A549 (cell line): ENCODE results near the gene IGF2BP3. TPM values are rescaled to one million over a fixed set of nuclear protein-coding genes. Genes with fewer than 3 reads are reported as not detected.

Source experiments
- CBX2 ChIP-seq: fragments of 200-600 bp; sonication (generic); IDR thresholded peaks from 2 replicates; pipeline ENCODE4 v1.6.1; 2016; ENCODE audit warnings: low read depth, mild to moderate bottlenecking, borderline replicate concordance
- CEBPB ChIP-seq, 2 experiments: fragments of >200 bp in 1 of 2; sonication (Bioruptor Twin) in 1 of 2; formaldehyde crosslinking in 1 of 2; IDR thresholded peaks; 2 replicates each; pipeline ENCODE4 v1.6.1; 2012 to 2016
- CHD2 ChIP-seq: fragments of 150-350 bp; IDR thresholded peaks from 2 replicates; pipeline ENCODE4 v1.6.1; 2014; ENCODE audit warnings: low read length; ENCODE audit not compliant: partially characterized antibody
- CHD4 ChIP-seq: fragments of 200-600 bp; sonication (generic); IDR thresholded peaks from 2 replicates; pipeline ENCODE4 v1.6.1; 2016; ENCODE audit warnings: antibody characterized with exemption, mild to moderate bottlenecking, borderline replicate concordance
- CTCF ChIP-seq: fragments of >200 bp; sonication (Bioruptor Twin); formaldehyde crosslinking; IDR thresholded peaks from 3 replicates; pipeline ENCODE4 v1.5.1; 2016
- E2F6 ChIP-seq: IDR thresholded peaks from 2 replicates; pipeline ENCODE4 v1.6.1; 2012; ENCODE audit warnings: low read depth, borderline replicate concordance
- EHF ChIP-seq: fragments of 250-450 bp; sonication (Bioruptor Pico); IDR thresholded peaks from 2 replicates; pipeline ENCODE4 v1.5.0; 2020; ENCODE audit warnings: mild to moderate bottlenecking
- EHMT2 ChIP-seq: fragments of 200-600 bp; sonication (generic); IDR thresholded peaks from 2 replicates; pipeline ENCODE4 v1.6.1; 2016; ENCODE audit warnings: antibody characterized with exemption, low read depth, mild to moderate bottlenecking, moderate library complexity
- FOSL2 ChIP-seq, 2 experiments: fragments of 450-650 bp in 1 of 2; fragments of >200 bp in 1 of 2; sonication (Bioruptor Twin) in 1 of 2; formaldehyde crosslinking; IDR thresholded peaks; 2 replicates each; pipeline versions ENCODE4 v1.5.0 to v1.6.1; 2016 to 2020; ENCODE audit warnings: mild to moderate bottlenecking in 1 of 2, moderate library complexity in 1 of 2
- GATA3 ChIP-seq: IDR thresholded peaks from 2 replicates; pipeline ENCODE4 v1.6.1; 2012; ENCODE audit warnings: borderline replicate concordance
- HMGXB4 ChIP-seq: fragments of 250-450 bp; sonication (Bioruptor Pico); IDR thresholded peaks from 2 replicates; pipeline ENCODE4 v1.5.0; 2021; ENCODE audit warnings: mild to moderate bottlenecking, moderate library complexity, borderline replicate concordance
- HOXB5 ChIP-seq: fragments of 250-450 bp; sonication (Bioruptor Pico); IDR thresholded peaks from 2 replicates; pipeline ENCODE4 v1.5.0; 2020; ENCODE audit warnings: mild to moderate bottlenecking, moderate library complexity
- JUN ChIP-seq, 2 experiments: fragments of >200 bp; sonication (Bioruptor Twin); formaldehyde crosslinking; IDR thresholded peaks; 2 replicates in 1 of 2; 3 replicates in 1 of 2; pipeline ENCODE4 v1.6.1; 2016 to 2017
- JUNB ChIP-seq: fragments of >200 bp; sonication (Bioruptor Twin); formaldehyde crosslinking; IDR thresholded peaks from 2 replicates; pipeline ENCODE4 v1.6.1; 2016
- KDM1A ChIP-seq: fragments of 200-600 bp; sonication (generic); IDR thresholded peaks from 2 replicates; pipeline ENCODE4 v1.6.1; 2016; ENCODE audit warnings: low read depth, mild to moderate bottlenecking
- KDM5A ChIP-seq: fragments of 200-600 bp; sonication (generic); IDR thresholded peaks from 2 replicates; pipeline ENCODE4 v1.6.1; 2016; ENCODE audit warnings: antibody characterized with exemption, mild to moderate bottlenecking
- MAFK ChIP-seq: fragments of 450-650 bp; IDR thresholded peaks from 2 replicates; pipeline ENCODE4 v1.6.1; 2014; ENCODE audit not compliant: partially characterized antibody
- MAX ChIP-seq: IDR thresholded peaks from 2 replicates; pipeline ENCODE4 v1.6.1; 2012
- MAZ ChIP-seq: fragments of 150-350 bp; IDR thresholded peaks from 2 replicates; pipeline ENCODE4 v1.6.1; 2014; ENCODE audit warnings: antibody characterized with exemption, low read depth, low read length, borderline replicate concordance
- MYC ChIP-seq: IDR thresholded peaks from 2 replicates; pipeline ENCODE4 v1.6.1; 2012; ENCODE audit warnings: mild to moderate bottlenecking, inconsistent platforms, low read length, improper control_type of control experiment, borderline replicate concordance
- NFE2L2 ChIP-seq: fragments of 150-350 bp; conservative IDR thresholded peaks from 2 replicates; pipeline ENCODE4 v1.6.1; 2014; ENCODE audit warnings: low read length
- NR3C1 ChIP-seq: fragments of >200 bp; sonication (Bioruptor Twin); formaldehyde crosslinking; IDR thresholded peaks from 3 replicates; pipeline ENCODE4 v1.6.1; 2017
- PBX3 ChIP-seq: IDR thresholded peaks from 2 replicates; pipeline ENCODE4 v1.6.1; 2012
- PHF8 ChIP-seq: fragments of 200-600 bp; sonication (generic); IDR thresholded peaks from 2 replicates; pipeline ENCODE4 v1.6.1; 2016; ENCODE audit warnings: low read depth, mild to moderate bottlenecking, antibody characterized with exemption, moderate library complexity, borderline replicate concordance
- POLR2A ChIP-seq: IDR thresholded peaks from 2 replicates; pipeline ENCODE4 v1.6.1; 2012; ENCODE audit warnings: mild to moderate bottlenecking, low read length
- RAD21 ChIP-seq, 2 experiments: fragments of >200 bp in 1 of 2; sonication (Bioruptor Twin) in 1 of 2; formaldehyde crosslinking in 1 of 2; IDR thresholded peaks in 1 of 2; conservative IDR thresholded peaks in 1 of 2; 2 replicates in 1 of 2; 3 replicates in 1 of 2; pipeline ENCODE4 v1.6.1; 2012 to 2018; ENCODE audit warnings: inconsistent platforms in 1 of 2
- RARB ChIP-seq: fragments of 250-450 bp; sonication (Bioruptor Pico); IDR thresholded peaks from 2 replicates; pipeline ENCODE4 v1.8.0; 2021; ENCODE audit warnings: mild to moderate bottlenecking, moderate library complexity
- RCOR1 ChIP-seq: fragments of 150-350 bp; IDR thresholded peaks from 2 replicates; pipeline ENCODE4 v1.6.1; 2014; ENCODE audit warnings: antibody characterized with exemption, low read length, low read depth
- RFX5 ChIP-seq: fragments of 450-650 bp; IDR thresholded peaks from 2 replicates; pipeline ENCODE4 v1.7.1; 2014; ENCODE audit warnings: antibody characterized with exemption, mild to moderate bottlenecking, moderate library complexity
- SREBF2 ChIP-seq: fragments of 450-650 bp; IDR thresholded peaks from 2 replicates; pipeline ENCODE4 v1.6.1; 2014; ENCODE audit warnings: mild to moderate bottlenecking, moderate library complexity
- TP53 ChIP-seq: fragments of 250-450 bp; sonication (Bioruptor Pico); IDR thresholded peaks from 2 replicates; pipeline ENCODE4 v1.5.0; 2021; ENCODE audit warnings: mild to moderate bottlenecking, moderate library complexity
- ZC3H11A ChIP-seq: fragments of 450-650 bp; IDR thresholded peaks from 2 replicates; pipeline ENCODE4 v1.6.1; 2014; ENCODE audit warnings: antibody characterized with exemption, mild to moderate bottlenecking
- ZSCAN20 ChIP-seq: fragments of 250-450 bp; sonication (Bioruptor Pico); IDR thresholded peaks from 2 replicates; pipeline ENCODE4 v1.8.0; 2022; ENCODE audit warnings: mild to moderate bottlenecking, moderate library complexity
- polyA plus RNA-seq, 4 experiments: library from polyadenylated mRNA; depleted of rRNA in 3 of 4; stranded (reverse); fragments of >200 nt; fragmentation: RNase III in 1 of 4; extraction: RNeasy Plus Mini Kit Qiagen cat#74134 plus additional on column Dnase treatment in 1 of 4; gene quantifications; 2 replicates in 3 of 4; 3 replicates in 1 of 4; pipeline ENCODE4 v1.2.3, GENCODE V29; 2011 to 2017

The IGF2BP3 gene
- polyA plus RNA-seq, 2 of the 4 experiments (the other 2 are of a cell fraction) = 26.7 to 62.0 TPM

- peak; percentile 73; the same call in 1 of the 2 replicates for TF ChIP-seq E2F6
- no peak for TF ChIP-seq MAFK
- no peak for TF ChIP-seq HMGXB4 (CRISPR knock-in tag)
- TF ChIP-seq CTCF = no peak
- peak; percentile 16; the same call in 1 of the 2 replicates for TF ChIP-seq RFX5
- TF ChIP-seq JUN (IDR thresholded peaks at IDR 0.05) = peak; percentile 67 to 96; a peak in 4 of 5 replicates
- TF ChIP-seq RAD21 (conservative IDR thresholded peaks at IDR 0.05 in 1 of 2, IDR thresholded peaks at IDR 0.05 in 1 of 2) = peak in 1 of 2 experiments; percentile 19; a peak in 1 of 5 replicates
- no peak for TF ChIP-seq CHD2
- TF ChIP-seq ZC3H11A = no peak
- peak; percentile 64; the same call in 1 of the 2 replicates for TF ChIP-seq KDM5A
- TF ChIP-seq GATA3 = peak; percentile 67; the same call in 1 of the 2 replicates
- peak; percentile 70 for TF ChIP-seq PBX3
- peak; percentile 70; the same call in 1 of the 2 replicates for TF ChIP-seq TP53 (CRISPR knock-in tag)
- 0 out of 2 replicates have a peak, but pooled peaks have one; percentile 40 for TF ChIP-seq HOXB5 (CRISPR knock-in tag)
- peak; percentile 98 for TF ChIP-seq MYC
- no peak for TF ChIP-seq MAZ
- TF ChIP-seq CBX2 = no peak
- TF ChIP-seq NR3C1 = no peak
- TF ChIP-seq JUNB = no peak
- no peak for TF ChIP-seq FOSL2 (IDR thresholded peaks at IDR 0.05)
- no peak; the same call in 1 of the 2 replicates for TF ChIP-seq FOSL2 (CRISPR knock-in tag; IDR thresholded peaks at IDR 0.05)
- TF ChIP-seq CEBPB (IDR thresholded peaks at IDR 0.05) = peak; percentile 75 to 92
- TF ChIP-seq EHMT2 = no peak
- TF ChIP-seq CHD4 = no peak
- TF ChIP-seq PHF8 = peak; percentile 85
- TF ChIP-seq NFE2L2 = no peak
- TF ChIP-seq POLR2A = peak; percentile 69
- no peak for TF ChIP-seq RARB (CRISPR knock-in tag)
- peak; percentile 98 for TF ChIP-seq MAX
- no peak for TF ChIP-seq RCOR1
- TF ChIP-seq SREBF2 = no peak
- no peak for TF ChIP-seq EHF (CRISPR knock-in tag)
- no peak for TF ChIP-seq ZSCAN20 (CRISPR knock-in tag)
- TF ChIP-seq KDM1A = no peak
- TF ChIP-seq, all 56 proteins: peak for 19
Observed at GRCh38 chr7:23474094-23474828, 4.0 kb upstream of the IGF2BP3 start (continued).
